ENCODE data around the gene KIAA1755. TPM values are rescaled to one million over a fixed set of nuclear protein-coding genes. Genes with fewer than 3 reads are reported as not detected.

KIAA1755 gene
- total RNA-seq, 1 donor from 2014 or later = not detected

- TF ChIP-seq CTCF (IDR thresholded peaks at IDR 0.05) = no peak
- H3K36me3 Mint-ChIP-seq (ENCODE audit: low read depth) = no peaks in the 10 kb centered on the region
- intact Hi-C loops (cut with micrococcal nuclease) = no loop called here
- CTCF ChIA-PET = no interaction called here
- peaks cover 7% of the 10 kb centered on the region for H3K27me3 Mint-ChIP-seq
- no peak for ATAC-seq (ENCODE audit: low read depth)
- POLR2A ChIA-PET = no interaction called here
- no peak overlapping the region for H3K27ac Mint-ChIP-seq
- no peaks in the 10 kb centered on the region for H3K4me1 Mint-ChIP-seq
- H3K4me3 Mint-ChIP-seq = no peak overlapping the region
- no peaks in the 10 kb centered on the region for H3K9me3 Mint-ChIP-seq
- DNase-seq = no peak
These were observed 18.2 kb upstream of the KIAA1755 start for GRCh38 chr20:38278763-38279162.

GRCh38 chr20:38278131-38278530, 17.6 kb upstream of the KIAA1755 start:
- no peak for ATAC-seq (ENCODE audit: low read depth)
- CTCF ChIA-PET = no interaction called here

GRCh38 chr20:38277691-38278090, 17.2 kb upstream of the KIAA1755 start:
- ATAC-seq (ENCODE audit: low read depth) (no peak), DNase-seq (no peak)
- Mint-ChIP-seq H3K4me3 (no peak overlapping the region), H3K27me3 (peaks cover 1% of the 10 kb centered on the region), H3K9me3 (no peaks in the 10 kb centered on the region), H3K27ac (no peak overlapping the region), H3K36me3 (ENCODE audit: low read depth) (no peaks in the 10 kb centered on the region), H3K4me1 (no peaks in the 10 kb centered on the region)
- ChIA-PET POLR2A (no interaction called here), CTCF (no interaction called here)
- TF ChIP-seq CTCF (IDR thresholded peaks at IDR 0.05) = no peak
- intact Hi-C loops (cut with micrococcal nuclease) = no loop called here

More at GRCh38 chr20:38278131-38278530, 17.6 kb upstream of the KIAA1755 start:
- Mint-ChIP-seq H3K27me3 (peaks cover under 1% of the 10 kb centered on the region), H3K4me3 (no peak overlapping the region), H3K27ac (no peak overlapping the region), H3K9me3 (no peaks in the 10 kb centered on the region), H3K4me1 (no peaks in the 10 kb centered on the region), H3K36me3 (ENCODE audit: low read depth) (no peaks in the 10 kb centered on the region)
- intact Hi-C loops (cut with micrococcal nuclease) = no loop called here
- TF ChIP-seq CTCF (IDR thresholded peaks at IDR 0.05) = no peak
- POLR2A ChIA-PET = no interaction called here
- DNase-seq = no peak

- ChIA-PET CTCF (no interaction called here), POLR2A (no interaction called here)
- DNase-seq (no peak), ATAC-seq (ENCODE audit: low read depth) (no peak)
- no peaks in the 10 kb centered on the region for H3K36me3 Mint-ChIP-seq (ENCODE audit: low read depth)
- H3K9me3 Mint-ChIP-seq = no peaks in the 10 kb centered on the region
- intact Hi-C loops (cut with micrococcal nuclease) = no loop called here
- no peaks in the 10 kb centered on the region for H3K4me1 Mint-ChIP-seq
- H3K4me3 Mint-ChIP-seq = no peak overlapping the region
- TF ChIP-seq CTCF (IDR thresholded peaks at IDR 0.05) = no peak
- H3K27ac Mint-ChIP-seq = no peak overlapping the region
- H3K27me3 Mint-ChIP-seq = peaks cover 3% of the 10 kb centered on the region
These were observed 16.8 kb upstream of the KIAA1755 start for GRCh38 chr20:38277285-38277684.

GRCh38 chr20:38275815-38276550, 15.4 kb upstream of the KIAA1755 start:
- CTCF ChIA-PET = no interaction called here
- TF ChIP-seq CTCF (IDR thresholded peaks at IDR 0.05) = no peak
- DNase-seq (no peak), ATAC-seq (ENCODE audit: low read depth) (no peak)
- POLR2A ChIA-PET = no interaction called here
- Mint-ChIP-seq H3K27ac (no peak overlapping the region), H3K27me3 (peaks cover 5% of the 10 kb centered on the region), H3K4me1 (no peaks in the 10 kb centered on the region), H3K4me3 (no peak overlapping the region), H3K36me3 (ENCODE audit: low read depth) (no peaks in the 10 kb centered on the region), H3K9me3 (no peaks in the 10 kb centered on the region)
- intact Hi-C loops (cut with micrococcal nuclease) = no loop called here

Measured in activated B cell treated with CpG ODN at 0.5 μM for 24 hours (primary cell).